ENCODE results near the gene NRM. TPM values are rescaled to one million over a fixed set of nuclear protein-coding genes. Genes with fewer than 3 reads are reported as not detected.
A peak's percentile ranks its signal among the peaks of the same experiment; 100 is the strongest.

Gene NRM
- total and polyA plus RNA-seq, 2 of the 13 experiments (the other 11 are each of a cell fraction or from before 2014, with no cell fraction given) = 12.5 to 16.0 TPM

DNA sequence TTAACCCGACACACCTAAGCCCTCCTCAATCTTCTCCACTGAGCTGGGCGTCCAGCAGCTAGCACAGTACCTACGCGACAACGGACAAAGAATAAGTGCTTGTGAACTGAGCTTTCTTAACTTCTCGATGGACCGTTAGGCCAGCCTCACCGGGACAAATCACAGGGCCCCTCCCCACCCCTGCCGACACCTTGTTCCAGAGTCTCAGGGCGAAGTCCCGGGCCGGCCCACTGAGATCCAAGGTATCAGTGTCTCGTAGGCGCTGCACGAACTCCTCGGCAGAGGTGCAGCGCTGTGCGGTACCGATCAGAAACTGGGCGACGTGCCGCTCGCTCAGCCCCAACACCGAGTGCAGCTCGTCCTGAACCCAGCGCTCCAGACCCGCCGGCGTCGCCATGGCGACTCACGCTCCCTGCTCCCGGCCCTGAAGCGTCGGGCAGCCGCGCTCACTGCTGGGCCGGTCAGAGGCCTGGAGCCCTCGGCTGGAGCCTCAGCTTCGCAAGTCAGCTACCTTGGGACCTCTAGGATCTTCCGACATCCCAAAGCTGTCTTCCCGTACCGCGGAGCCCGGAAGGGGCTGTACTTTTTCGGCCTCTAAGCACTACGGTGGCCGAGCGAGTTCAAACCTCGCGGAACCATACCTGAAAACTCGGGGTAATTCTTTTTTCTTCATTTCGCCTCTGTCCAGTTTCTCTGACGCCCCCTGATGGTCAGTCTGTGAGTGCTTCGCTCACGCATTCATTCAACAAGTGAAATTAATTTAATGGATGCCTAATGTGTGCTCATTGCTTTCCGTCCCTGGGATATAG is 18.1 kb downstream of the NRM start, which contains the start of gene DHX16 (continued):
- TF ChIP-seq IRF2 (CRISPR knock-in tag; IDR thresholded peaks at IDR 0.05) = peak; percentile 94
- peak; percentile 94; the same call in 1 of the 2 replicates for TF ChIP-seq PHF21A (CRISPR knock-in tag; IDR thresholded peaks at IDR 0.05)
- no peak for TF ChIP-seq ZSCAN20 (CRISPR knock-in tag; IDR thresholded peaks at IDR 0.05; ENCODE audit: borderline replicate concordance)
- TF ChIP-seq, protein P1, sequence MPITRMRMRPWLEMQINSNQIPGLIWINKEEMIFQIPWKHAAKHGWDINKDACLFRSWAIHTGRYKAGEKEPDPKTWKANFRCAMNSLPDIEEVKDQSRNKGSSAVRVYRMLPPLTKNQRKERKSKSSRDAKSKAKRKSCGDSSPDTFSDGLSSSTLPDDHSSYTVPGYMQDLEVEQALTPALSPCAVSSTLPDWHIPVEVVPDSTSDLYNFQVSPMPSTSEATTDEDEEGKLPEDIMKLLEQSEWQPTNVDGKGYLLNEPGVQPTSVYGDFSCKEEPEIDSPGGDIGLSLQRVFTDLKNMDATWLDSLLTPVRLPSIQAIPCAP (CRISPR knock-in tag; IDR thresholded peaks at IDR 0.05; ENCODE audit: low read depth) = no peak
- TF ChIP-seq CBX2 (IDR thresholded peaks at IDR 0.05; ENCODE audit: low read depth, low read length) = no peak
- no peak for TF ChIP-seq CBX2 (CRISPR knock-in tag; IDR thresholded peaks at IDR 0.05; ENCODE audit: low read depth)
- TF ChIP-seq AHR (CRISPR knock-in tag; IDR thresholded peaks at IDR 0.05) = peak; percentile 94
- TF ChIP-seq ZKSCAN5 (CRISPR knock-in tag; IDR thresholded peaks at IDR 0.05) = no peak
- TF ChIP-seq TAF15 (IDR thresholded peaks at IDR 0.05; ENCODE audit: low read depth, low read length, poor library complexity, severe bottlenecking) = no peak
- no peak for TF ChIP-seq ZNF367 (CRISPR knock-in tag; IDR thresholded peaks at IDR 0.05; ENCODE audit: borderline replicate concordance)
- no peak for TF ChIP-seq SMARCC2 (IDR thresholded peaks at IDR 0.05)
- peak; percentile 89 for TF ChIP-seq ISL2 (CRISPR knock-in tag; IDR thresholded peaks at IDR 0.05)
- TF ChIP-seq NCOR1 (IDR thresholded peaks at IDR 0.05; ENCODE audit: borderline replicate concordance, low read length) = peak; percentile 52; the same call in 1 of the 2 replicates
- TF ChIP-seq REST (IDR thresholded peaks at IDR 0.05; ENCODE audit: borderline replicate concordance in 1 of 2, low read depth in 1 of 2, low read length in 2 of 2) = peak in 1 of 2 experiments; percentile 76; a peak in 1 of 4 replicates
- peak; percentile 94; the same call in 1 of the 2 replicates for TF ChIP-seq ZFP91 (CRISPR knock-in tag; IDR thresholded peaks at IDR 0.05; ENCODE audit: borderline replicate concordance)
- 0 out of 2 replicates have a peak, but pooled peaks have one; percentile 42 for TF ChIP-seq KDM1A (CRISPR knock-in tag; IDR thresholded peaks at IDR 0.05)
- peak; percentile 75; the same call in 1 of the 2 replicates for TF ChIP-seq MEF2D (CRISPR knock-in tag; IDR thresholded peaks at IDR 0.05)
- TF ChIP-seq, protein P2, sequence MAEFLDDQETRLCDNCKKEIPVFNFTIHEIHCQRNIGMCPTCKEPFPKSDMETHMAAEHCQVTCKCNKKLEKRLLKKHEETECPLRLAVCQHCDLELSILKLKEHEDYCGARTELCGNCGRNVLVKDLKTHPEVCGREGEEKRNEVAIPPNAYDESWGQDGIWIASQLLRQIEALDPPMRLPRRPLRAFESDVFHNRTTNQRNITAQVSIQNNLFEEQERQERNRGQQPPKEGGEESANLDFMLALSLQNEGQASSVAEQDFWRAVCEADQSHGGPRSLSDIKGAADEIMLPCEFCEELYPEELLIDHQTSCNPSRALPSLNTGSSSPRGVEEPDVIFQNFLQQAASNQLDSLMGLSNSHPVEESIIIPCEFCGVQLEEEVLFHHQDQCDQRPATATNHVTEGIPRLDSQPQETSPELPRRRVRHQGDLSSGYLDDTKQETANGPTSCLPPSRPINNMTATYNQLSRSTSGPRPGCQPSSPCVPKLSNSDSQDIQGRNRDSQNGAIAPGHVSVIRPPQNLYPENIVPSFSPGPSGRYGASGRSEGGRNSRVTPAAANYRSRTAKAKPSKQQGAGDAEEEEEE (CRISPR knock-in tag; IDR thresholded peaks at IDR 0.05; ENCODE audit: borderline replicate concordance) = no peak
- no peak for TF ChIP-seq RBM22 (optimal IDR thresholded peaks at IDR 0.05; ENCODE audit: low read length)
- peak; percentile 54; the same call in 1 of the 2 replicates for TF ChIP-seq SRY (CRISPR knock-in tag; IDR thresholded peaks at IDR 0.05)
- peak; percentile 11; the same call in 1 of the 2 replicates for TF ChIP-seq ZNF652 (CRISPR knock-in tag; IDR thresholded peaks at IDR 0.05; ENCODE audit: borderline replicate concordance, low read depth)
- no peak for TF ChIP-seq ESRRA (CRISPR knock-in tag; IDR thresholded peaks at IDR 0.05; ENCODE audit: low read depth)

Measured in HepG2 (cell line).